ENCODE data around the gene PHF21B.

The PHF21B gene

GRCh38 chr22:44988671-44989070, 21.1 kb downstream of the PHF21B start:
- no peak for DNase-seq (ENCODE audit: low read depth)
- H3K4me3 ChIP-seq (ENCODE audit: control insufficient read depth, low read depth, low read length): no peak overlapping the region
- peak; percentile 41 for TF ChIP-seq CTCF (IDR thresholded peaks at IDR 0.05; ENCODE audit: control insufficient read depth, insufficient read depth, low read depth, low read length, missing control alignments)

- no peak for TF ChIP-seq CTCF (IDR thresholded peaks at IDR 0.05; ENCODE audit: control insufficient read depth, insufficient read depth, low read depth, low read length, missing control alignments)
- DNase-seq (ENCODE audit: low read depth): no peak
- H3K4me3 ChIP-seq (ENCODE audit: control insufficient read depth, low read depth, low read length): no peak overlapping the region
Measured at GRCh38 chr22:44986926-44987325, 22.9 kb downstream of the PHF21B start.

GRCh38 chr22:44985906-44986527, 23.8 kb downstream of the PHF21B start:
- TF ChIP-seq CTCF (IDR thresholded peaks at IDR 0.05; ENCODE audit: control insufficient read depth, insufficient read depth, low read depth, low read length, missing control alignments): no peak
- no peak for DNase-seq (ENCODE audit: low read depth)
- H3K4me3 ChIP-seq (ENCODE audit: control insufficient read depth, low read depth, low read length): no peak overlapping the region

- TF ChIP-seq CTCF (IDR thresholded peaks at IDR 0.05; ENCODE audit: control insufficient read depth, insufficient read depth, low read depth, low read length, missing control alignments): no peak
- no peak for DNase-seq (ENCODE audit: low read depth)
- H3K4me3 ChIP-seq (ENCODE audit: control insufficient read depth, low read depth, low read length): no peak overlapping the region
Measured at GRCh38 chr22:44983878-44984482, 25.8 kb downstream of the PHF21B start.

GRCh38 chr22:44982445-44982844, 27.4 kb downstream of the PHF21B start:
- H3K4me3 ChIP-seq (ENCODE audit: control insufficient read depth, low read depth, low read length): no peak overlapping the region
- no peak for DNase-seq (ENCODE audit: low read depth)
- no peak for TF ChIP-seq CTCF (IDR thresholded peaks at IDR 0.05; ENCODE audit: control insufficient read depth, insufficient read depth, low read depth, low read length, missing control alignments)

- DNase-seq (ENCODE audit: low read depth): no peak
- no peak overlapping the region for H3K4me3 ChIP-seq (ENCODE audit: control insufficient read depth, low read depth, low read length)
- no peak for TF ChIP-seq CTCF (IDR thresholded peaks at IDR 0.05; ENCODE audit: control insufficient read depth, insufficient read depth, low read depth, low read length, missing control alignments)
Measured at GRCh38 chr22:44981857-44982256, 27.9 kb downstream of the PHF21B start.
